Endodermal cell (in vitro differentiated cells): ENCODE measurements around the gene EP400. TPM values are rescaled to one million over a fixed set of nuclear protein-coding genes. Genes with fewer than 3 reads are reported as not detected.

Experiments
- DNase-seq: peaks from one replicate; pipeline ENCODE4 v3.0.0-alpha.2; 2017
- H3K27ac ChIP-seq: 2 replicates; pipeline ENCODE4 v1.5.1; 2013; ENCODE audit warnings: mild to moderate bottlenecking, low read depth, low read length, moderate library complexity
- H3K27me3 ChIP-seq: 2 replicates; pipeline ENCODE4 v1.6.1; 2013; ENCODE audit warnings: mild to moderate bottlenecking, low read length, moderate library complexity; ENCODE audit not compliant: insufficient read depth, control insufficient read depth, poor library complexity, severe bottlenecking
- H3K36me3 ChIP-seq: 2 replicates; pipeline ENCODE4 v1.7.0; 2013; ENCODE audit warnings: mild to moderate bottlenecking, low read length, moderate library complexity; ENCODE audit not compliant: control insufficient read depth, insufficient read depth
- H3K4me1 ChIP-seq: one replicate; pipeline ENCODE4 v1.7.0; 2013; ENCODE audit warnings: low read length; ENCODE audit not compliant: control insufficient read depth, insufficient read depth
- H3K4me3 ChIP-seq: 2 replicates; pipeline ENCODE4 v1.5.1; 2013; ENCODE audit warnings: mild to moderate bottlenecking, low read length, moderate library complexity
- H3K9ac ChIP-seq: 2 replicates; pipeline ENCODE4 v1.6.1; 2013; ENCODE audit warnings: mild to moderate bottlenecking, low read length, moderate library complexity; ENCODE audit not compliant: poor library complexity, severe bottlenecking; ENCODE audit errors: extremely low read depth
- H3K9me3 ChIP-seq: 2 replicates; pipeline ENCODE4 v1.6.1; 2013; ENCODE audit warnings: mild to moderate bottlenecking, low read length, moderate library complexity; ENCODE audit not compliant: control insufficient read depth
- H3K27ac Mint-ChIP-seq: 2 replicates; pipeline ENCODE4 v1.8.0; 2020; ENCODE audit warnings: mixed read lengths
- H3K27me3 Mint-ChIP-seq: 2 replicates; pipeline ENCODE4 v1.8.0; 2021; ENCODE audit warnings: mild to moderate bottlenecking, mixed read lengths; ENCODE audit not compliant: insufficient read depth
- H3K36me3 Mint-ChIP-seq: 2 replicates; pipeline ENCODE4 v1.8.0; 2020; ENCODE audit warnings: low read depth, mixed read lengths
- H3K4me1 Mint-ChIP-seq: 2 replicates; pipeline ENCODE4 v1.8.0; 2020; ENCODE audit warnings: mixed read lengths
- H3K4me3 Mint-ChIP-seq: 2 replicates; pipeline ENCODE4 v1.8.0; 2020; ENCODE audit warnings: mild to moderate bottlenecking, moderate library complexity, mixed read lengths
- H3K9me3 Mint-ChIP-seq: 2 replicates; pipeline ENCODE4 v1.8.0; 2020; ENCODE audit warnings: mild to moderate bottlenecking, mixed read lengths
- WGBS, 2 experiments: methylation state at CpG; one replicate each; pipeline versions ENCODE4 v1.1.5 to v1.1.7; 2013; ENCODE audit warnings: missing lambda C conversion rate in 2 of 2, mixed read lengths in 1 of 2; ENCODE audit not compliant: insufficient coverage in 1 of 2, insufficient read length in 1 of 2; 5-methylcytosine and 5-hydroxymethylcytosine counted together
- total RNA-seq, 2 donors: library from RNA; stranded (reverse); fragmentation: NEBNext Ultra II Directional in 1 of 2; extraction: Animal tissue kit (Norgen Biotek cat#: 25700) in 1 of 2; gene quantifications; 2 replicates in 1 of 2; 3 replicates in 1 of 2; pipeline ENCODE4 v1.2.1, GENCODE V29; 2021
- TF ChIP-seq, protein P1 (sequence below): fragments of 200-600 bp; sonication (generic); conservative IDR thresholded peaks from 2 replicates; pipeline ENCODE4 v1.5.0; 2021; ENCODE audit warnings: antibody characterized with exemption, mild to moderate bottlenecking

The EP400 gene
- total RNA-seq, 2 donors from 2014 or later, result 64.7 to 78.3 TPM

DNA sequence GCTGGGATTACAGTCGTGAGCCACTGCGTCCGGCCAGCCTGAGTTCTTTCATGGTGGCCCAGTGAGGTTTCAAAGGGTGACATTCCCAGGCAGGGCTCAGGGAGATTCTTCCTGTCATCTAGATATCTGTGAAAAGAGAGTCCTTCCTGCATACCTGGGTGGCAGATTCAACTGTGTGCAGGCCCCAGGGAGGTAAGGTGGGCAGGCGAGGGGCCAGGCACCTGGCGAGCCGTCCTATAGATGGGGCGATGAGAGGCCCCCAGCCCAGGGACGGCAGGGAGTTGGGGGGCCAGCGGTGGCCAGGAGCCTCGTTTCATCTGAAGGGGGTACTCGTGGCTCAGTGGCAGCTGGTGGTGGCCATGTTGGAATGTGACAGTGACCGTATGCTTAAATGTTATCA, 7.1 kb upstream of the EP400 start:
- Histone ChIP-seq H3K9ac (no peak overlapping the region), H3K4me3 (no peak overlapping the region), H3K4me1 (no peaks in the 10 kb centered on the region), H3K36me3 (peaks cover 41% of the 10 kb centered on the region), H3K27ac (no peak overlapping the region), H3K27me3 (no peaks in the 10 kb centered on the region), H3K9me3 (no peaks in the 10 kb centered on the region)
- TF ChIP-seq, protein P1, sequence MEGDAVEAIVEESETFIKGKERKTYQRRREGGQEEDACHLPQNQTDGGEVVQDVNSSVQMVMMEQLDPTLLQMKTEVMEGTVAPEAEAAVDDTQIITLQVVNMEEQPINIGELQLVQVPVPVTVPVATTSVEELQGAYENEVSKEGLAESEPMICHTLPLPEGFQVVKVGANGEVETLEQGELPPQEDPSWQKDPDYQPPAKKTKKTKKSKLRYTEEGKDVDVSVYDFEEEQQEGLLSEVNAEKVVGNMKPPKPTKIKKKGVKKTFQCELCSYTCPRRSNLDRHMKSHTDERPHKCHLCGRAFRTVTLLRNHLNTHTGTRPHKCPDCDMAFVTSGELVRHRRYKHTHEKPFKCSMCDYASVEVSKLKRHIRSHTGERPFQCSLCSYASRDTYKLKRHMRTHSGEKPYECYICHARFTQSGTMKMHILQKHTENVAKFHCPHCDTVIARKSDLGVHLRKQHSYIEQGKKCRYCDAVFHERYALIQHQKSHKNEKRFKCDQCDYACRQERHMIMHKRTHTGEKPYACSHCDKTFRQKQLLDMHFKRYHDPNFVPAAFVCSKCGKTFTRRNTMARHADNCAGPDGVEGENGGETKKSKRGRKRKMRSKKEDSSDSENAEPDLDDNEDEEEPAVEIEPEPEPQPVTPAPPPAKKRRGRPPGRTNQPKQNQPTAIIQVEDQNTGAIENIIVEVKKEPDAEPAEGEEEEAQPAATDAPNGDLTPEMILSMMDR, result no peak
- no peak for DNase-seq
- H3K4me1 Mint-ChIP-seq, result peaks cover 4% of the 10 kb centered on the region
- peaks cover 66% of the 10 kb centered on the region for H3K36me3 Mint-ChIP-seq
- 96% methylated on average over 10 to 12 of the region's 12 CpGs for WGBS, 2 experiments
- no peak overlapping the region for H3K27ac Mint-ChIP-seq
- H3K9me3 Mint-ChIP-seq, result no peaks in the 10 kb centered on the region
- H3K27me3 Mint-ChIP-seq, result no peaks in the 10 kb centered on the region
- no peak overlapping the region for H3K4me3 Mint-ChIP-seq

DNA sequence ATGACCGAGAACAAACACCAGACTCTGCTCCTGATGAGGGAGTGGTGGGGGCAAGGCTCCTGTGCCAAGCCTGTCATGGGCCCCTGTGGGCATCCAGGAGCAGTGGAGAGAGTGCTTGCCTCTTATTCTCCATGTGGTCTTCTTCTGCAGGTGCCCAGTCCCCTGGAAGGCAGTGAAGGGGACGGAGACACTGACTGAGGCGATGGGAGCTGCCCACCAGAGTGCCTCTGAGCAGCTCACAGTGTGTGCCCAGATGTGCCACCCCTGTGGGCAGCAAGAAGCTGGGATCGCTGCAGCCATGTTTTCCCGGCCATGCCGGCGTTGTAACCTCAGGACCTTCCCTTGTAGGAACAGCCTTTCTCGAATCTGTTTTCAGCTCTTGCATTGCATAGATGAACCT, 6.4 kb upstream of the EP400 start:
- peak; percentile 39 for DNase-seq
- Histone ChIP-seq H3K4me1 (no peaks in the 10 kb centered on the region), H3K9me3 (no peaks in the 10 kb centered on the region), H3K9ac (no peak overlapping the region), H3K27me3 (no peaks in the 10 kb centered on the region), H3K36me3 (peaks cover 34% of the 10 kb centered on the region), H3K27ac (no peak overlapping the region), H3K4me3 (no peak overlapping the region)
- Mint-ChIP-seq H3K4me3 (no peak overlapping the region), H3K4me1 (peaks cover 5% of the 10 kb centered on the region), H3K36me3 (peaks cover 59% of the 10 kb centered on the region), H3K27me3 (no peaks in the 10 kb centered on the region), H3K27ac (no peak overlapping the region), H3K9me3 (no peaks in the 10 kb centered on the region)
- TF ChIP-seq, protein P1, result no peak
- WGBS, 2 experiments, result 93 to 100% methylated on average over 7 to 8 of the region's 8 CpGs

DNA sequence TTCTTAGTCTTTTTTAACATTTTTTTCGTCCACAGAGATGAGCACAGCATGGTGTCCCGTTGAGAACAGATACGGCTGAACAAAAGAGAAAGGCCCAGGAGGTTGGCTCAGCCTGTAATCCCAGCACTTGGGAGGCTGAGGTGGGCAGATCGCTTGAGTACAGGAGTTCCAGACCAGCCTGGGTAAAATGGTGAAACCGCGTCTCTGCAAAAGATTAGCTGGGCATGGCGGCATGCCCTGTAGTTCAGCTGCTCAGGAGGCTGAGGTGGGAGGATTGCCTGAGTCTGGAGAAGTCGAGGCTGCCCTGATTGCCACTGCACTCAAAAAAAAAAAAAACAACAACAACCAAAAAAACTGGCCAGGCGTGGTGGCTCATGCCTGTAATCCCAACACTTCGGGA, 5.9 kb upstream of the EP400 start:
- WGBS, 2 experiments, result 86 to 93% methylated on average over 6 to 10 of the region's 10 CpGs
- no peak overlapping the region for H3K4me3 Mint-ChIP-seq
- H3K27ac ChIP-seq, result no peak overlapping the region

More for the DNA sequence above, 5.9 kb upstream of the EP400 start:
- Histone ChIP-seq H3K9ac (no peak overlapping the region), H3K4me1 (no peaks in the 10 kb centered on the region), H3K36me3 (peaks cover 31% of the 10 kb centered on the region), H3K4me3 (no peak overlapping the region), H3K9me3 (no peaks in the 10 kb centered on the region), H3K27me3 (no peaks in the 10 kb centered on the region)
- Mint-ChIP-seq H3K27ac (no peak overlapping the region), H3K27me3 (no peaks in the 10 kb centered on the region), H3K9me3 (no peaks in the 10 kb centered on the region), H3K36me3 (peaks cover 56% of the 10 kb centered on the region), H3K4me1 (peaks cover 5% of the 10 kb centered on the region)
- TF ChIP-seq, protein P1, result no peak
- DNase-seq, result peak; percentile 33
